NCI-H460 (cell line): ENCODE data around the gene AHNAK. TPM values are rescaled to one million over a fixed set of nuclear protein-coding genes. Genes with fewer than 3 reads are reported as not detected.
"Not testable (repeated sequence)": the region's sequence is repeated elsewhere in the genome, so short reads cannot be mapped to it uniquely, and the experiment has no call there.

ENCODE experiments used
- DNase-seq: peaks from one replicate; pipeline ENCODE4 v3.0.0-alpha.2; 2016; ENCODE audit warnings: low read depth; ENCODE audit errors: extremely low read depth
- polyA plus RNA-seq: library from polyadenylated mRNA; depleted of rRNA; stranded (reverse); fragments of >200 nt; gene quantifications from 2 replicates; pipeline ENCODE4 v1.2.3, GENCODE V29; 2014; cell fraction: nucleus; rRNA removed
- total RNA-seq: library from RNA; depleted of rRNA; stranded (reverse); fragments of >200 nt; shearing (Covaris generic); gene quantifications from 2 replicates; pipeline ENCODE4 v1.2.3, GENCODE V29; 2014; rRNA removed

The AHNAK gene, protein sequence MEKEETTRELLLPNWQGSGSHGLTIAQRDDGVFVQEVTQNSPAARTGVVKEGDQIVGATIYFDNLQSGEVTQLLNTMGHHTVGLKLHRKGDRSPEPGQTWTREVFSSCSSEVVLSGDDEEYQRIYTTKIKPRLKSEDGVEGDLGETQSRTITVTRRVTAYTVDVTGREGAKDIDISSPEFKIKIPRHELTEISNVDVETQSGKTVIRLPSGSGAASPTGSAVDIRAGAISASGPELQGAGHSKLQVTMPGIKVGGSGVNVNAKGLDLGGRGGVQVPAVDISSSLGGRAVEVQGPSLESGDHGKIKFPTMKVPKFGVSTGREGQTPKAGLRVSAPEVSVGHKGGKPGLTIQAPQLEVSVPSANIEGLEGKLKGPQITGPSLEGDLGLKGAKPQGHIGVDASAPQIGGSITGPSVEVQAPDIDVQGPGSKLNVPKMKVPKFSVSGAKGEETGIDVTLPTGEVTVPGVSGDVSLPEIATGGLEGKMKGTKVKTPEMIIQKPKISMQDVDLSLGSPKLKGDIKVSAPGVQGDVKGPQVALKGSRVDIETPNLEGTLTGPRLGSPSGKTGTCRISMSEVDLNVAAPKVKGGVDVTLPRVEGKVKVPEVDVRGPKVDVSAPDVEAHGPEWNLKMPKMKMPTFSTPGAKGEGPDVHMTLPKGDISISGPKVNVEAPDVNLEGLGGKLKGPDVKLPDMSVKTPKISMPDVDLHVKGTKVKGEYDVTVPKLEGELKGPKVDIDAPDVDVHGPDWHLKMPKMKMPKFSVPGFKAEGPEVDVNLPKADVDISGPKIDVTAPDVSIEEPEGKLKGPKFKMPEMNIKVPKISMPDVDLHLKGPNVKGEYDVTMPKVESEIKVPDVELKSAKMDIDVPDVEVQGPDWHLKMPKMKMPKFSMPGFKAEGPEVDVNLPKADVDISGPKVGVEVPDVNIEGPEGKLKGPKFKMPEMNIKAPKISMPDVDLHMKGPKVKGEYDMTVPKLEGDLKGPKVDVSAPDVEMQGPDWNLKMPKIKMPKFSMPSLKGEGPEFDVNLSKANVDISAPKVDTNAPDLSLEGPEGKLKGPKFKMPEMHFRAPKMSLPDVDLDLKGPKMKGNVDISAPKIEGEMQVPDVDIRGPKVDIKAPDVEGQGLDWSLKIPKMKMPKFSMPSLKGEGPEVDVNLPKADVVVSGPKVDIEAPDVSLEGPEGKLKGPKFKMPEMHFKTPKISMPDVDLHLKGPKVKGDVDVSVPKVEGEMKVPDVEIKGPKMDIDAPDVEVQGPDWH (N-terminal part only)
- 80.2 and 86.0 TPM in 2 replicates for total RNA-seq
- polyA plus RNA-seq = 15.6 and 35.6 TPM in 2 replicates

- DNase-seq = no peak
Observed at GRCh38 chr11:62546244-62546928, at the start of gene AHNAK. AHNAK (minus strand) TSS chr11:62546806; CDS start chr11:62536098, 10,708 bp downstream.

DNA sequence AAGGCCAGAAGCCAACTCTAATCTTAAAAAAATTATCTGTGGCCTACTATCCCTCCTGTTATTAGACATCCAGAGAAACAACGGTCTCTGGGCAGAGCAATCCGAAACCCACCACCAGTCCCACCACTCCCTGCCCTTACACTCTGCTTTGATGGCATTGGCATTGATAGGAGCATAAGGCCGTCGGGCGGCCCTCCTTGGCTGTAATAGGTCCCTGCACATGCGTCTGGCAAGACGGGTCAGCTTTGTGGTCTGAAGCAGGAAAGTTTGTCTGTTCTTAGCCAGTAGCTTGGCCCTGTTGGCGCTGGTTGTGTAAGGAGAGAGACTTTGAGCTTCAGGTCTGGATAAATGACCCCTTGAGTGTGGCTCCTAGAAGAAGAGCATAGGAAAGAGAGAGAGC, 48.5 kb upstream of the AHNAK start:
- DNase-seq = no peak

GRCh38 chr11:62593434-62594044, 46.9 kb upstream of the AHNAK start:
- DNase-seq = peak; percentile 69

- DNase-seq = no peak
Observed at GRCh38 chr11:62592989-62593421, 46.4 kb upstream of the AHNAK start.

- no peak for DNase-seq
Observed at GRCh38 chr11:62592146-62592815, 45.7 kb upstream of the AHNAK start.

DNA sequence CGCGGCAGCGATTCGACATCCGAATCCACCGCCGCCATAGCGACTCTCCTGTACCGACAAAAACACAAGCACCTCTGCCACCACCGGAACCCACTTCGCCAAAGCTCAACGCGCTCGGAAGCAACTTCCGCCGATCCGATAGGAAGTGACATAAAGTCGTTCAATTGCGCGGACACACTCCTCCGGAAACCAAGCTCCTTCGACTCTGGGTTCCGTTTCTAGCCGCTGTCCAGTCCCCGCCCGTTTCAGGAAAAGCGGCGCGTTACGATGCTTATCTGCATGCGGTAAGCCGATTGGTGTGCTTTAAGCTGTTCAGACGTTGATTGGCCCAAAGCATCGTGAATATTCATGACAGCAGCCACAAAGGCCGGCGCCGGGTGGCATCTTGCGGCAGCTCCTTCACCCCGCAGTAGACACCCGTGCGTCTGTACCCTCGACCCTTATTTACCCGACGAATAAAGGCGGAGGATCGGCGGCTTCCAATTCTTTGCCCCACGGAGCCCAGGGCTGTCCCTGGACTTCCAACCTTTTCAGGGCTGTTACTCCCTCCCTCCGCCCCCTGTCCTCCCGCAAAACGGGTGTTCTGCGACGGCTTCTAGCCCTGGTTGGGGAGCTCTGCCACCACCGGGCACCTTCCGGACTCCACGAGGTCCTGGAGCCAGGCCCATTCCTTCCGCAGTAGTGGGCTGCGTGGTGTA, 45.0 kb upstream of the AHNAK start, which contains the start of gene TUT1:
Gene TUT1 (minus strand): TSS at position 76 of the 698 bp plus-strand sequence. CDS start 38 bp downstream, at position 38.
- DNase-seq = peak; percentile 97

DNA sequence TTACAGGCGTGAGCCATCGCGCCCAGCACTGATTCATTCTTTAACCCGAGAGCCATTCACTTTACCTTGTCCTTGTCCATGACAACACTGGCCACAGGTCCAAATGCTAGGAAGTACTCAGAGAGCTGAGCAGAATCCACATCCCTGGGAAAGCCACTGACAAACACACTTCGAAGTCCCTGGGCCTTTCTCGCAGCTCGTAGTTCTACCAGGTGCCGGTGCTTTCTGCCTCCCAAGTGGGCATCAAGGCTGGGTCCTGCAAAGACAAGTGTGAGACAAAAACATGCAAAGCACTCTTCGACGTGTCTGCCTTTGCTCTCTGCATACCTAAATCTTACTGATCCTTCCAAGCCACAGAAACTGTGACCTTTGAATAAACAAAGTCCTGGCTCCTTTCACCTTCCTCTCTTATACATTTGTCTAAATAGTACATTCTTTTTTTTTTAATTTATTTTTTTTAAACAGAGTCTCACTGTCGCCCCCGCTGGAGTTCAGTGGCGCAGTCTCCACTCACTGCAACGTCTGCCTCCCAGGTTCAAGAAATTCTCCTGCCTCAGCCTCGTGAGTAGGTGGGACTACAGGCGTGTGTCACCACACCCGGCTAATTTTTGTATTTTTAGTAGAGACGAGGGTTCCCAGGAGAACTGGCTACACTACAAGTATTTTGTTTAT, 42.5 kb upstream of the AHNAK start:
- DNase-seq = no peak

DNA sequence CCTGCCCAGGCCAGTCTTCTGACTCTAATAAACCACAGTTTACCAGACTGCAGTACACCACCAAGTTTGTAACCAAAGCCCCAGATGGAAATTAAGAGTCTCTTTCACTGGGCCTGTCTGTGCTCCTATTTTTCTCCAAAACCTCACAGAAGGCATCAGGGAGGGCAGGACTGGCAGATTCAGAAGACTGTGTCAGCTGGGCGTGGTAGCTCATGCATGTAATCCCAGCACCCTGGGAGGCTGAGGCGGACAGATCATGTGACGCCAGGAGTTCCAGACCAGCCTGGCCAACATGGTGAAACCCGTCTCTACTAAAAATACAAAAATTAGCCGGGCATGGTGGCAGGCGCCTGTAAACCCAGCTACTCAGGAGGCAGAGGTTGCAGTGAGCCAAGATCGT, 38.8 kb upstream of the AHNAK start:
- not testable (repeated sequence) for DNase-seq

- not testable (repeated sequence) for DNase-seq
Observed at GRCh38 chr11:62581735-62582134, 35.1 kb upstream of the AHNAK start.

- DNase-seq = no peak
Observed at GRCh38 chr11:62580959-62581715, 34.5 kb upstream of the AHNAK start.

DNA sequence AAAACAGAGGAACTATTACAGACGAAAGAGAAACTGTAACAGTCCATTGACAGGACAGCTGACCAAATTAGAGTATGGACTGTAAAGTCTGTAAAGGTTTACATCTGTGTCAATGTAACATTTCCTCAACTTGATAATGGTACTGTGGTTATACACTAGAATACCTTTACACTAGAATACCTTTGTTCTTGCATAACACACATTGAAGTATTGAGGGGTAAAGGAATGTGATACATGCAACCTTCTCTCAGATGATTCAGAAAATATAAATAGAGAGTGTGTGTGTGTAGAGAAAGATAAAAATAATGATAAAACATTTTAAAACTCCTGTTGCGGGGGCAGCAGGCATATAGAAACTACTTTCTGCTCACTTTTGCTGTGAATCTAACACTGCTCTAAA, 32.6 kb upstream of the AHNAK start:
- no peak for DNase-seq

- DNase-seq = no peak
Observed at GRCh38 chr11:62578541-62578940, 31.9 kb upstream of the AHNAK start.

- DNase-seq = no peak
Observed at GRCh38 chr11:62577046-62577714, 30.6 kb upstream of the AHNAK start.

DNA sequence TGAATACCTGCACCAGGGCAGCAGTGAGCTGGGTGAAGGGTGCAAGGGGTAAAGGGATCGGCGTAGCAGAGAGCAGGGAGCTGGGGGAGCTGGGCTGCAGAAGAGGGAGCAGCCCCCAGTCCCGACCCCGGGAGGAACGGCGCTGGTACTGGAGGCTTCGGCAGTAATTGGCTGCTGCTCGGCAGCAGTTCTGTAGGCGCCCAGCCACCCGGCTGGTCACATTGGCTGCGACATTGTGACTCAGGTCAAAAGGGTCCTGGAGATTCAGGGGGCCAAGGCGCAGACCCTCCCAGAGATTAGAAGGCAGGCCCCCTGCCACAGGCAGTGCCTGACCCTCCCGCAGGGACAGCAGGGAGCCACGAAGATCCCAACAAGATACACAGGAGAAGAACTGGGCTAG, 29.2 kb upstream of the AHNAK start:
- no peak for DNase-seq

- DNase-seq = no peak
Observed at GRCh38 chr11:62575156-62575555, 28.6 kb upstream of the AHNAK start.

DNA sequence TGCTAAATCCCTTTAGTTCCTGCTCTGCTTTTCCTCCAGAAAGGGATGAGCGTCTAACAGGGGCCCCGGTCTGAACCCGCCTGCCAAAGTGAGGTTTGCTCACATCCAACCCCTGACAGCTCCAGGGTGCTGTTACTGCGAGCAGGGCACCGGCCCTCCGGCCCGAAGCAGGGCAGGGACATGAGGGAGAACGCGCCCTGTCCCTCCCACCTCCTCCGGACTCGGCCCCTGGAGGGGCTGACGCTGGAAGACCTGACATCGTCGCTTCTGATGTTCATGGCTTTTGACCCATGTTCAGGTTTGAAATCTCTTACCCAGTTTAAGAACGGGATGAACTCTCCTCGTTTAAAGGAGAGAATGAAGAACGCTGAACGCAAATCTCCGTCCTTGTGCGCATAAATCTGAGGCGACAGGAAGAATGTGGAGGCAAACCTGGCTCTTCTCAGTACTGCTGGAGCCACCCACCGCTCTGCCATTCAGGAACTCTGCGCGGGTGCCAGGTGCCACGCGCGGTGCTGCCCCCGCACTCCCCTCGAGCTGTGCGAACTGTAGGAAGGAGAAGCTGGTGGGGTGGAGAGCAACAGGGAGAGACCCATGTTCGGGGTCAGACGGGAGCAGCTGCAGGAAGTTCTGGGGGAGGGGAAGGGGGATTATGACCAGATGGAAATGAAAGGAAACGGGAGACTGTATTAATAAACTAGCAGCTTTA, 27.9 kb upstream of the AHNAK start:
- DNase-seq = no peak
